Panc1 (cell line): ENCODE data around the gene B4GALNT4. TPM values are rescaled to one million over a fixed set of nuclear protein-coding genes. Genes with fewer than 3 reads are reported as not detected.
"Not testable (repeated sequence)": the region's sequence is repeated elsewhere in the genome, so short reads cannot be mapped to it uniquely, and the experiment has no call there.

ENCODE experiments used
- ATAC-seq: fragments of 200-7000 bp; cut with Tn5 transposase; 2 replicates; pipeline ENCODE4 v1.9.1; 2020; ENCODE audit warnings: mild to moderate bottlenecking, moderate library complexity
- BruUV-seq: library from RNA; stranded (reverse); fragments of 400-500 nt; replicated peaks from 2 replicates; lab custom pipeline; 2021; lab: Mats Ljungman, UMichigan
- CTCF ChIA-PET: fragments of 300-600 bp; sonication (Branson Sonifier 250); formaldehyde crosslinking; loops from one replicate; lab custom pipeline; 2022; ENCODE audit warnings: antibody characterized with exemption; lab: Charles Lee
- POLR2A ChIA-PET: fragments of 300-600 bp; sonication (Branson Sonifier 250); formaldehyde crosslinking; loops from one replicate; lab custom pipeline; 2022; ENCODE audit warnings: antibody characterized with exemption; lab: Charles Lee
- DNase-seq: peaks from one replicate; pipeline ENCODE4 v3.0.0-alpha.2; 2010; ENCODE audit warnings: low read depth, low spot score
- H3K27ac ChIP-seq: 2 replicates; pipeline ENCODE4 v1.5.1; 2011; ENCODE audit warnings: mild to moderate bottlenecking, low read length, inconsistent platforms
- H3K27me3 ChIP-seq: fragments of 200-500 bp; sonication (Bioruptor generic); 2 replicates; pipeline ENCODE4 v1.6.0; 2014; ENCODE audit warnings: low read length, inconsistent platforms; ENCODE audit not compliant: control insufficient read depth, insufficient read depth
- H3K36me3 ChIP-seq: fragments of 200-500 bp; sonication (Bioruptor generic); 2 replicates; pipeline ENCODE4 v1.5.1; 2014; ENCODE audit warnings: inconsistent platforms, mild to moderate bottlenecking, low read length, moderate library complexity; ENCODE audit not compliant: control insufficient read depth, insufficient read depth
- H3K4me1 ChIP-seq: 2 replicates; pipeline ENCODE4 v1.5.1; 2011; ENCODE audit warnings: inconsistent platforms, mild to moderate bottlenecking, low read length, moderate library complexity; ENCODE audit not compliant: control insufficient read depth, insufficient read depth
- H3K4me3 ChIP-seq, 2 experiments: 2 replicates each; pipeline ENCODE4 v1.5.1; 2011 to 2012; ENCODE audit warnings: low read depth in 2 of 2, low read length in 2 of 2, mild to moderate bottlenecking in 2 of 2, inconsistent platforms in 1 of 2, moderate library complexity in 1 of 2
- H3K9me3 ChIP-seq: fragments of 200-500 bp; sonication (Bioruptor generic); 2 replicates; pipeline ENCODE4 v1.5.1; 2014; ENCODE audit warnings: low read depth, mild to moderate bottlenecking, inconsistent platforms, low read length, moderate library complexity; ENCODE audit not compliant: control insufficient read depth, insufficient read depth
- CTCF ChIP-seq: fragments of 450-650 bp; IDR thresholded peaks from 2 replicates; pipeline ENCODE4 v1.5.1; 2017; ENCODE audit warnings: mild to moderate bottlenecking
- POLR2AphosphoS5 ChIP-seq: IDR thresholded peaks from 2 replicates; pipeline ENCODE4 v1.6.1; 2012; ENCODE audit warnings: mild to moderate bottlenecking, low read depth, low read length, moderate library complexity
- SIN3A ChIP-seq: IDR thresholded peaks from 2 replicates; pipeline ENCODE4 v1.6.1; 2012; ENCODE audit warnings: low read depth, mild to moderate bottlenecking, low read length, moderate library complexity, borderline replicate concordance; ENCODE audit not compliant: insufficient read depth
- TCF7L2 ChIP-seq: IDR thresholded peaks from 2 replicates; pipeline ENCODE4 v1.6.1; 2011; ENCODE audit warnings: mild to moderate bottlenecking, low read depth, low read length, inconsistent platforms
- in situ Hi-C: cut with HindIII; loops from 2 replicates; pipeline ENCODE4 v1.10.0; 2016; ENCODE audit warnings: low sequenced_read_pairs, low pct_unique_long_range_greater_than_20kb
- intact Hi-C: fragments of 100-400 bp; cut with micrococcal nuclease; formaldehyde crosslinking; loops from one replicate; pipeline ENCODE4 v1.10.0; 2022; ENCODE audit not compliant: unreplicated experiment
- total RNA-seq: library from RNA; stranded (reverse); gene quantifications from one replicate; pipeline ENCODE4 v1.2.1, GENCODE V29; 2021; ENCODE audit not compliant: unreplicated experiment
- TF ChIP-seq, protein P1 (sequence below), 2 experiments: IDR thresholded peaks; 2 replicates each; pipeline ENCODE4 v1.6.1; 2011 to 2012; ENCODE audit warnings: low read depth in 2 of 2, control low read depth in 1 of 2, low read length in 1 of 2, mild to moderate bottlenecking in 1 of 2, moderate library complexity in 1 of 2; ENCODE audit not compliant: insufficient read depth in 1 of 2

The B4GALNT4 gene
- total RNA-seq, 1 experiment from 2014 or later = 122 TPM

GRCh38 chr11:350033-350722 is 19.1 kb upstream of the B4GALNT4 start:
- peaks cover 34% of the 10 kb centered on the region for H3K4me1 ChIP-seq
- BruUV-seq, POLR2A ChIA-PET: not testable (repeated sequence)

DNA sequence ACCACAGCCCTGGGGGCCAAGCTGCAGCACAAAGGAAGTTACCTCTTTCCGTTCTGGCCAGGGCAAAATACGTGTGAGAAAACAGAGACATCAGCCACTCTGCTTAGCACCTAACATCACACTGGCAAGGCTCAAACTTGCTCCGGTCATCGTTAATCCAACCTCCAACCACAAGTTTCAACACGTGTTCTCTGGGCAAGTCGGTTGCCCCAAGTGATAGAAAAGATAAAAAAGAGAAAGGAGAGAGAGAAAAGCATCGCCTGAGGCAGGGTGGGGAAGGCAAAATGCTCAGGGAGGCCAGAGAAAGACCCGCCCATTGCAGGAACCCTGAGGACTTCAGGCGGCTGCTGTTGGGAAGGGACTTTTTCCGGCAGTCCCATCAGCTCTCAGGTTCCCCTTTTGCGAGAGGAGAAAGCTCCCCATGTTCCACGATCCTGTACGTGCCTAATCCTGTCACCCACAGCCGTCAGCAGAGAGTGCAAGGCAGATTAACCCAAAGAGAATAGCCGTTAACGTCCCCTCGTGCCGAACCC is 18.5 kb upstream of the B4GALNT4 start:
- peak overlapping the region; percentile 89 for H3K27ac ChIP-seq
- intact Hi-C loops (loop anchor here (10.0 kb wide), 1 partner anchor 136 kb away; no protein-coding TSS in a partner anchor), in situ Hi-C loops (no loop called here)
- no peaks in the 10 kb centered on the region for H3K36me3 ChIP-seq
- no peaks in the 10 kb centered on the region for H3K27me3 ChIP-seq
- ChIA-PET CTCF (interaction anchor here (0.7 kb wide), 2 partner anchors 100 to 1636 kb away, joined by 3 read pairs; no protein-coding TSS in a partner anchor), POLR2A (no interaction called here)
- no peak overlapping the region for H3K4me3 ChIP-seq
- DNase-seq (no peak), ATAC-seq (peak; percentile 35)
- no TSS peak for BruUV-seq
- no peaks in the 10 kb centered on the region for H3K9me3 ChIP-seq
- TF ChIP-seq, protein P1, sequence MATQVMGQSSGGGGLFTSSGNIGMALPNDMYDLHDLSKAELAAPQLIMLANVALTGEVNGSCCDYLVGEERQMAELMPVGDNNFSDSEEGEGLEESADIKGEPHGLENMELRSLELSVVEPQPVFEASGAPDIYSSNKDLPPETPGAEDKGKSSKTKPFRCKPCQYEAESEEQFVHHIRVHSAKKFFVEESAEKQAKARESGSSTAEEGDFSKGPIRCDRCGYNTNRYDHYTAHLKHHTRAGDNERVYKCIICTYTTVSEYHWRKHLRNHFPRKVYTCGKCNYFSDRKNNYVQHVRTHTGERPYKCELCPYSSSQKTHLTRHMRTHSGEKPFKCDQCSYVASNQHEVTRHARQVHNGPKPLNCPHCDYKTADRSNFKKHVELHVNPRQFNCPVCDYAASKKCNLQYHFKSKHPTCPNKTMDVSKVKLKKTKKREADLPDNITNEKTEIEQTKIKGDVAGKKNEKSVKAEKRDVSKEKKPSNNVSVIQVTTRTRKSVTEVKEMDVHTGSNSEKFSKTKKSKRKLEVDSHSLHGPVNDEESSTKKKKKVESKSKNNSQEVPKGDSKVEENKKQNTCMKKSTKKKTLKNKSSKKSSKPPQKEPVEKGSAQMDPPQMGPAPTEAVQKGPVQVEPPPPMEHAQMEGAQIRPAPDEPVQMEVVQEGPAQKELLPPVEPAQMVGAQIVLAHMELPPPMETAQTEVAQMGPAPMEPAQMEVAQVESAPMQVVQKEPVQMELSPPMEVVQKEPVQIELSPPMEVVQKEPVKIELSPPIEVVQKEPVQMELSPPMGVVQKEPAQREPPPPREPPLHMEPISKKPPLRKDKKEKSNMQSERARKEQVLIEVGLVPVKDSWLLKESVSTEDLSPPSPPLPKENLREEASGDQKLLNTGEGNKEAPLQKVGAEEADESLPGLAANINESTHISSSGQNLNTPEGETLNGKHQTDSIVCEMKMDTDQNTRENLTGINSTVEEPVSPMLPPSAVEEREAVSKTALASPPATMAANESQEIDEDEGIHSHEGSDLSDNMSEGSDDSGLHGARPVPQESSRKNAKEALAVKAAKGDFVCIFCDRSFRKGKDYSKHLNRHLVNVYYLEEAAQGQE (IDR thresholded peaks at IDR 0.05; ENCODE audit: insufficient read depth in 1 of 2, low read depth in 2 of 2, low read length in 1 of 2) = no peak
- no peak for TF ChIP-seq TCF7L2
- no peak for TF ChIP-seq SIN3A
- TF ChIP-seq POLR2AphosphoS5 = no peak
- no peak for TF ChIP-seq CTCF
- peaks cover 40% of the 10 kb centered on the region for H3K4me1 ChIP-seq

More at GRCh38 chr11:350033-350722, 19.1 kb upstream of the B4GALNT4 start:
- in situ Hi-C loops, DNase-seq, H3K4me3 ChIP-seq, H3K9me3 ChIP-seq, H3K36me3 ChIP-seq, H3K27me3 ChIP-seq: not testable (repeated sequence)
- intact Hi-C loops = loop anchor here (10.0 kb wide), 1 partner anchor 135 kb away; no protein-coding TSS in a partner anchor
- CTCF ChIA-PET = interaction anchor here (0.7 kb wide), 2 partner anchors 99 to 1636 kb away, joined by 3 read pairs; no protein-coding TSS in a partner anchor
- peak; percentile 16 for ATAC-seq
- peak overlapping the region; percentile 89 for H3K27ac ChIP-seq

GRCh38 chr11:351411-351810 is 17.9 kb upstream of the B4GALNT4 start:
- no peak for ATAC-seq
- BruUV-seq = no TSS peak
- Histone ChIP-seq H3K4me1 (peaks cover 40% of the 10 kb centered on the region), H3K36me3 (no peaks in the 10 kb centered on the region), H3K27ac (peak overlapping the region; percentile 89), H3K9me3 (no peaks in the 10 kb centered on the region), H3K4me3 (no peak overlapping the region), H3K27me3 (no peaks in the 10 kb centered on the region)
- TF ChIP-seq TCF7L2 (no peak), POLR2AphosphoS5 (no peak), CTCF (no peak), SIN3A (no peak)
- TF ChIP-seq, protein P1 (IDR thresholded peaks at IDR 0.05; ENCODE audit: insufficient read depth in 1 of 2, low read depth in 2 of 2, low read length in 1 of 2) = no peak
- no peak for DNase-seq
- ChIA-PET CTCF (no interaction called here), POLR2A (interaction anchor here (0.7 kb wide), 1 partner anchor 11 kb away, joined by 6 read pairs; no protein-coding TSS in a partner anchor)
- intact Hi-C loops = loop anchor here (10.0 kb wide), 1 partner anchor 137 kb away; no protein-coding TSS in a partner anchor
- in situ Hi-C loops = no loop called here
